OCI-LY3 (cell line): ENCODE measurements around the gene ECSCR.

ENCODE experiments used
- EZH2phosphoT487 ChIP-seq: fragments of 200-600 bp; shearing (Covaris generic); IDR thresholded peaks from 2 replicates; pipeline ENCODE4 v1.6.1; 2018; ENCODE audit warnings: antibody characterized with exemption, mixed run types, low read depth
- TF ChIP-seq, protein P1 (sequence below): fragments of 200-600, 300-600 bp; sonication (generic); IDR thresholded peaks from 2 replicates; pipeline ENCODE4 v1.5.1; 2014; ENCODE audit warnings: antibody characterized with exemption, low read length, low read depth

DNA sequence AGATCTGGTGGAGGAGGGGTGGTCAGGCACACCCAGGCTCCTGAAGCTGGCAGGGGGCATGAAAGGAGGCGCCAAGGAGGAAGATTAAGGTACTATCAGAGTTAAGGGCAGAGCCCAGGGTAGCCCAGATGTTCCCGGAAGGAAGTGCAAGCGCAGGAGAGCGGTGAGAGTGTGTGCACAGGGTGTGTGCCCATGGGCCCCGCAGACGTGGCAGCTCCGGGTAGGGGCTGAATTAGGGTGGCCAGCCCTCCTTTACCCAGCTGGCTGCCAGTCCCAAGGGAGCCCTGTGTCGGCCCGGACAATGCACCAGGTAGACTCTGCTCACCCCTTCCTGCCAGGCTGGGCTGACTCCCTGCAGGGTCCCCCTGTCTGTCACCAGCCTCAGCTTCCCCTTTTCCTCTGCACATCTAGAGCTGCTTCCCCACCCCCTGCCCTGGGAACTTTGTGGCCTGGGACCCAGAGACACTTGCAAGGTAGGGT is 8.3 kb upstream of the ECSCR start, which contains the start of gene SMIM33:
- TF ChIP-seq, protein P1, sequence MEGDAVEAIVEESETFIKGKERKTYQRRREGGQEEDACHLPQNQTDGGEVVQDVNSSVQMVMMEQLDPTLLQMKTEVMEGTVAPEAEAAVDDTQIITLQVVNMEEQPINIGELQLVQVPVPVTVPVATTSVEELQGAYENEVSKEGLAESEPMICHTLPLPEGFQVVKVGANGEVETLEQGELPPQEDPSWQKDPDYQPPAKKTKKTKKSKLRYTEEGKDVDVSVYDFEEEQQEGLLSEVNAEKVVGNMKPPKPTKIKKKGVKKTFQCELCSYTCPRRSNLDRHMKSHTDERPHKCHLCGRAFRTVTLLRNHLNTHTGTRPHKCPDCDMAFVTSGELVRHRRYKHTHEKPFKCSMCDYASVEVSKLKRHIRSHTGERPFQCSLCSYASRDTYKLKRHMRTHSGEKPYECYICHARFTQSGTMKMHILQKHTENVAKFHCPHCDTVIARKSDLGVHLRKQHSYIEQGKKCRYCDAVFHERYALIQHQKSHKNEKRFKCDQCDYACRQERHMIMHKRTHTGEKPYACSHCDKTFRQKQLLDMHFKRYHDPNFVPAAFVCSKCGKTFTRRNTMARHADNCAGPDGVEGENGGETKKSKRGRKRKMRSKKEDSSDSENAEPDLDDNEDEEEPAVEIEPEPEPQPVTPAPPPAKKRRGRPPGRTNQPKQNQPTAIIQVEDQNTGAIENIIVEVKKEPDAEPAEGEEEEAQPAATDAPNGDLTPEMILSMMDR = no peak
- TF ChIP-seq EZH2phosphoT487 = no peak
